Activated CD4-positive, alpha-beta T cell treated with anti-CD3 and anti-CD28 coated beads, Interleukin-2, amount 10 ng/mL, durations not matched to agents 7 days and 5 days (primary cell): ENCODE results near the gene IQSEC2. TPM values are rescaled to one million over a fixed set of nuclear protein-coding genes. Genes with fewer than 3 reads are reported as not detected.

Source experiments
- CTCF ChIA-PET: fragments of 350-600 bp; sonication (Branson Sonifier 250); formaldehyde crosslinking; loops from one replicate; lab custom pipeline; 2021; ENCODE audit warnings: antibody characterized with exemption; lab: Charles Lee
- POLR2A ChIA-PET: fragments of 350-600 bp; sonication (Branson Sonifier 250); formaldehyde crosslinking; loops from one replicate; lab custom pipeline; 2021; ENCODE audit warnings: antibody characterized with exemption; lab: Charles Lee
- DNase-seq: peaks from one replicate; pipeline ENCODE4 v3.0.0-alpha.2; 2020
- H3K27ac Mint-ChIP-seq: one replicate; pipeline ENCODE4 v1.8.0; 2021; ENCODE audit warnings: mild to moderate bottlenecking, moderate library complexity, mixed read lengths
- H3K27me3 Mint-ChIP-seq: one replicate; pipeline ENCODE4 v1.8.0; 2021; ENCODE audit warnings: mixed read lengths
- H3K36me3 Mint-ChIP-seq: one replicate; pipeline ENCODE4 v1.8.0; 2021; ENCODE audit warnings: low read depth, mixed read lengths
- H3K4me1 Mint-ChIP-seq: one replicate; pipeline ENCODE4 v1.8.0; 2021; ENCODE audit warnings: mixed read lengths
- H3K4me3 Mint-ChIP-seq: one replicate; pipeline ENCODE4 v1.8.0; 2021; ENCODE audit warnings: mild to moderate bottlenecking, moderate library complexity, mixed read lengths
- H3K9me3 Mint-ChIP-seq: one replicate; pipeline ENCODE4 v1.8.0; 2021; ENCODE audit warnings: mixed read lengths
- total RNA-seq, 2 experiments: library from RNA; stranded (reverse); gene quantifications; one replicate each; pipeline ENCODE4 v1.2.3, GENCODE V29; 2021

IQSEC2 gene
- total RNA-seq, 2 experiments from 2014 or later, result 0.10 to 0.12 TPM

- Mint-ChIP-seq H3K4me3 (no peak overlapping the region), H3K27me3 (no peaks in the 10 kb centered on the region), H3K27ac (no peak overlapping the region), H3K4me1 (peaks cover 24% of the 10 kb centered on the region), H3K9me3 (no peaks in the 10 kb centered on the region), H3K36me3 (no peaks in the 10 kb centered on the region)
- ChIA-PET CTCF (interaction anchor here (1.3 kb wide), 1 partner anchor 11 kb away, joined by 4 read pairs; no protein-coding TSS in a partner anchor), POLR2A (no interaction called here)
- DNase-seq, result no peak
Observed at GRCh38 chrX:53291596-53291995, 10.2 kb upstream of the IQSEC2 start.

- Mint-ChIP-seq H3K27me3 (no peaks in the 10 kb centered on the region), H3K4me1 (peaks cover 25% of the 10 kb centered on the region), H3K4me3 (no peak overlapping the region), H3K9me3 (no peaks in the 10 kb centered on the region), H3K36me3 (no peaks in the 10 kb centered on the region), H3K27ac (no peak overlapping the region)
- DNase-seq, result no peak
- ChIA-PET POLR2A (no interaction called here), CTCF (interaction anchor here (1.0 to 1.3 kb wide), 2 partner anchors 12 to 51 kb away, joined by 3 to 4 read pairs; no protein-coding TSS in a partner anchor)
Observed at GRCh38 chrX:53290441-53291041, 9.2 kb upstream of the IQSEC2 start.

- peak overlapping the region; percentile 88 for H3K27ac Mint-ChIP-seq
- ChIA-PET POLR2A (no interaction called here), CTCF (interaction anchor here (0.9 to 1.3 kb wide), 3 partner anchors 20 to 164 kb away, joined by 4 to 5 read pairs (median 4); no protein-coding TSS in a partner anchor)
- no peaks in the 10 kb centered on the region for H3K36me3 Mint-ChIP-seq
- H3K27me3 Mint-ChIP-seq, result no peaks in the 10 kb centered on the region
- H3K4me3 Mint-ChIP-seq, result peak overlapping the region; percentile 77
- peaks cover 35% of the 10 kb centered on the region for H3K4me1 Mint-ChIP-seq
- no peaks in the 10 kb centered on the region for H3K9me3 Mint-ChIP-seq
- DNase-seq, result peak; percentile 32
Observed at GRCh38 chrX:53288189-53288588, 6.8 kb upstream of the IQSEC2 start.

GRCh38 chrX:53287493-53288138 is 6.2 kb upstream of the IQSEC2 start:
- Mint-ChIP-seq H3K27me3 (no peaks in the 10 kb centered on the region), H3K36me3 (no peaks in the 10 kb centered on the region), H3K27ac (peak overlapping the region; percentile 88), H3K9me3 (no peaks in the 10 kb centered on the region), H3K4me3 (peak overlapping the region; percentile 77), H3K4me1 (peaks cover 35% of the 10 kb centered on the region)
- peak; percentile 14 for DNase-seq
- ChIA-PET POLR2A (no interaction called here), CTCF (interaction anchor here (0.6 to 1.5 kb wide), 6 partner anchors 20 to 218 kb away, joined by 3 to 9 read pairs (median 4); no protein-coding TSS in a partner anchor)

GRCh38 chrX:53286171-53286570 is 4.8 kb upstream of the IQSEC2 start:
- Mint-ChIP-seq H3K27ac (peak overlapping the region; percentile 50), H3K9me3 (no peaks in the 10 kb centered on the region), H3K27me3 (no peaks in the 10 kb centered on the region), H3K4me3 (no peak overlapping the region), H3K36me3 (no peaks in the 10 kb centered on the region), H3K4me1 (peaks cover 35% of the 10 kb centered on the region)
- DNase-seq, result no peak
- CTCF ChIA-PET, result interaction anchor here (0.5 to 1.5 kb wide), 2 partner anchors 83 to 196 kb away, joined by 3 to 4 read pairs; no protein-coding TSS in a partner anchor
- POLR2A ChIA-PET, result no interaction called here

- ChIA-PET POLR2A (no interaction called here), CTCF (interaction anchor here (1.5 to 3.0 kb wide), 2 partner anchors 28 to 196 kb away, joined by 4 to 10 read pairs; no protein-coding TSS in a partner anchor)
- peaks cover 35% of the 10 kb centered on the region for H3K4me1 Mint-ChIP-seq
- DNase-seq, result no peak
- H3K27ac Mint-ChIP-seq, result no peak overlapping the region
- no peak overlapping the region for H3K4me3 Mint-ChIP-seq
- H3K36me3 Mint-ChIP-seq, result no peaks in the 10 kb centered on the region
- no peaks in the 10 kb centered on the region for H3K27me3 Mint-ChIP-seq
- H3K9me3 Mint-ChIP-seq, result no peaks in the 10 kb centered on the region
Observed at GRCh38 chrX:53285591-53285990, 4.2 kb upstream of the IQSEC2 start.

GRCh38 chrX:53284684-53285447 is 3.5 kb upstream of the IQSEC2 start:
- DNase-seq, result peak; percentile 49
- Mint-ChIP-seq H3K9me3 (no peaks in the 10 kb centered on the region), H3K27me3 (no peaks in the 10 kb centered on the region), H3K4me1 (peaks cover 39% of the 10 kb centered on the region), H3K36me3 (no peaks in the 10 kb centered on the region), H3K4me3 (no peak overlapping the region), H3K27ac (peak overlapping the region; percentile 46)
- CTCF ChIA-PET, result interaction anchor here (0.7 to 3.0 kb wide), 4 partner anchors 9 to 143 kb away, joined by 3 to 10 read pairs (median 3); no protein-coding TSS in a partner anchor
- POLR2A ChIA-PET, result no interaction called here

- ChIA-PET POLR2A (no interaction called here), CTCF (interaction anchor here (0.5 to 3.0 kb wide), 5 partner anchors 18 to 95 kb away, joined by 3 to 10 read pairs (median 3); no protein-coding TSS in a partner anchor)
- no peaks in the 10 kb centered on the region for H3K9me3 Mint-ChIP-seq
Observed at GRCh38 chrX:53283567-53283966, 2.2 kb upstream of the IQSEC2 start.

GRCh38 chrX:53283099-53283498 is 1.7 kb upstream of the IQSEC2 start:
- H3K36me3 Mint-ChIP-seq, result no peaks in the 10 kb centered on the region
- no peaks in the 10 kb centered on the region for H3K27me3 Mint-ChIP-seq
- H3K4me1 Mint-ChIP-seq, result peaks cover 30% of the 10 kb centered on the region
- CTCF ChIA-PET, result interaction anchor here (0.5 to 3.0 kb wide), 4 partner anchors 18 to 43 kb away, joined by 3 to 10 read pairs (median 4); no protein-coding TSS in a partner anchor
- H3K9me3 Mint-ChIP-seq, result no peaks in the 10 kb centered on the region
- no peak overlapping the region for H3K4me3 Mint-ChIP-seq
- no peak for DNase-seq
- H3K27ac Mint-ChIP-seq, result no peak overlapping the region
- POLR2A ChIA-PET, result no interaction called here

More at GRCh38 chrX:53283567-53283966, 2.2 kb upstream of the IQSEC2 start:
- Mint-ChIP-seq H3K4me1 (peaks cover 34% of the 10 kb centered on the region), H3K27me3 (no peaks in the 10 kb centered on the region), H3K4me3 (no peak overlapping the region), H3K36me3 (no peaks in the 10 kb centered on the region), H3K27ac (no peak overlapping the region)
- no peak for DNase-seq

- POLR2A ChIA-PET, result no interaction called here
- Mint-ChIP-seq H3K4me1 (peaks cover 20% of the 10 kb centered on the region), H3K36me3 (no peaks in the 10 kb centered on the region), H3K9me3 (no peaks in the 10 kb centered on the region), H3K27me3 (no peaks in the 10 kb centered on the region), H3K4me3 (no peak overlapping the region), H3K27ac (no peak overlapping the region)
- CTCF ChIA-PET, result interaction anchor here (1.4 kb wide), 1 partner anchor 17 kb away, joined by 3 read pairs; no protein-coding TSS in a partner anchor
- DNase-seq, result no peak
Observed at GRCh38 chrX:53281963-53282695, 745 bp upstream of the IQSEC2 start.

GRCh38 chrX:53280331-53281320 is 758 bp downstream of the IQSEC2 start:
- H3K27ac Mint-ChIP-seq, result peak overlapping the region; percentile 47
- CTCF ChIA-PET, result no interaction called here
- H3K4me1 Mint-ChIP-seq, result peaks cover 16% of the 10 kb centered on the region
- H3K4me3 Mint-ChIP-seq, result no peak overlapping the region
- DNase-seq, result no peak
- no peaks in the 10 kb centered on the region for H3K36me3 Mint-ChIP-seq
- POLR2A ChIA-PET, result no interaction called here
- H3K9me3 Mint-ChIP-seq, result no peaks in the 10 kb centered on the region
- H3K27me3 Mint-ChIP-seq, result no peaks in the 10 kb centered on the region
